ENCODE results near the gene CCDC34. TPM values are rescaled to one million over a fixed set of nuclear protein-coding genes. Genes with fewer than 3 reads are reported as not detected.

CCDC34 gene
- total RNA-seq, 1 donor from 2014 or later: 4.3 TPM

DNA sequence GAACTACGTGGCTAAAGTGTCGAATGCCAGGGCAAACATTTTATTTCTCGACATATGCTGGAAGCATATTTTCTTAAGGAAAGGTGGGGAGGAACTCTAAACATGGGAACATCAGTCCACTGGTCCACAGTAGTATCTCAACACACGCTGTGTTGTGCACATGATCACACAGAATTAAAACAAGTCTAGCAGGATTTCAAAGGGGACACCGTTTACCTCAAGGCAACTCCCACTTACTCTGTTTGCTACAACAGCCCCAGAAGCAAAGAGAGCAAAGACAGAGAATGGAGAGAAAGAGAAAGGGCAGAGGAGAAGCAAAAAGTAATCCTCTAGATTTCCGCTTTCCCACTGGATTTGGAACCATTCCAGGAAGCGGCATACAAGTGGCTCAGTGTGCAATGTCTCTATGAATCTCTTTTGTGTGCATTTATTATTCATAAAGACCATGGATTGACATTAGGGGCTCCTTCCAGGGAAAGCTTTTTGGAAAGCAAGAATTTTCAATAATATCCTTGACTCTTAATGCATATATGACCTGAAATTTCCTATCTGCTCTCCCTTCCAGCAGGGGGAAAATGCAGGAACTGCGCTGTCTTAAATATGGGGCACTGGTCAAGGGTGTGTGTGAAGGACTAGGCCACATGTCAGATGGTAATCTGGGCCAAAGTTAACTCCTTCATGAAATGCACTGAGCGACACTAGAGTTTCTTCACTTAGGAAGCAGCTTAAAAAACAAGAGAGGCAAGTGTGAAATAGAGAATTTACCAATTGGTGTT is 34.8 kb upstream of the CCDC34 start:
- Mint-ChIP-seq H3K27ac (ENCODE audit: unreplicated experiment) (peak overlapping the region; percentile 2), H3K4me3 (ENCODE audit: unreplicated experiment) (no peak overlapping the region), H3K4me1 (ENCODE audit: low read depth) (peaks cover 45% of the 10 kb centered on the region), H3K9me3 (ENCODE audit: low read depth) (no peaks in the 10 kb centered on the region), H3K36me3 (ENCODE audit: low read depth) (no peaks in the 10 kb centered on the region), H3K27me3 (ENCODE audit: low read depth) (no peaks in the 10 kb centered on the region)
- DNase-seq (ENCODE audit: low spot score): no peak
- TF ChIP-seq, protein P1, sequence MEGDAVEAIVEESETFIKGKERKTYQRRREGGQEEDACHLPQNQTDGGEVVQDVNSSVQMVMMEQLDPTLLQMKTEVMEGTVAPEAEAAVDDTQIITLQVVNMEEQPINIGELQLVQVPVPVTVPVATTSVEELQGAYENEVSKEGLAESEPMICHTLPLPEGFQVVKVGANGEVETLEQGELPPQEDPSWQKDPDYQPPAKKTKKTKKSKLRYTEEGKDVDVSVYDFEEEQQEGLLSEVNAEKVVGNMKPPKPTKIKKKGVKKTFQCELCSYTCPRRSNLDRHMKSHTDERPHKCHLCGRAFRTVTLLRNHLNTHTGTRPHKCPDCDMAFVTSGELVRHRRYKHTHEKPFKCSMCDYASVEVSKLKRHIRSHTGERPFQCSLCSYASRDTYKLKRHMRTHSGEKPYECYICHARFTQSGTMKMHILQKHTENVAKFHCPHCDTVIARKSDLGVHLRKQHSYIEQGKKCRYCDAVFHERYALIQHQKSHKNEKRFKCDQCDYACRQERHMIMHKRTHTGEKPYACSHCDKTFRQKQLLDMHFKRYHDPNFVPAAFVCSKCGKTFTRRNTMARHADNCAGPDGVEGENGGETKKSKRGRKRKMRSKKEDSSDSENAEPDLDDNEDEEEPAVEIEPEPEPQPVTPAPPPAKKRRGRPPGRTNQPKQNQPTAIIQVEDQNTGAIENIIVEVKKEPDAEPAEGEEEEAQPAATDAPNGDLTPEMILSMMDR (IDR thresholded peaks at IDR 0.05): no peak

DNA sequence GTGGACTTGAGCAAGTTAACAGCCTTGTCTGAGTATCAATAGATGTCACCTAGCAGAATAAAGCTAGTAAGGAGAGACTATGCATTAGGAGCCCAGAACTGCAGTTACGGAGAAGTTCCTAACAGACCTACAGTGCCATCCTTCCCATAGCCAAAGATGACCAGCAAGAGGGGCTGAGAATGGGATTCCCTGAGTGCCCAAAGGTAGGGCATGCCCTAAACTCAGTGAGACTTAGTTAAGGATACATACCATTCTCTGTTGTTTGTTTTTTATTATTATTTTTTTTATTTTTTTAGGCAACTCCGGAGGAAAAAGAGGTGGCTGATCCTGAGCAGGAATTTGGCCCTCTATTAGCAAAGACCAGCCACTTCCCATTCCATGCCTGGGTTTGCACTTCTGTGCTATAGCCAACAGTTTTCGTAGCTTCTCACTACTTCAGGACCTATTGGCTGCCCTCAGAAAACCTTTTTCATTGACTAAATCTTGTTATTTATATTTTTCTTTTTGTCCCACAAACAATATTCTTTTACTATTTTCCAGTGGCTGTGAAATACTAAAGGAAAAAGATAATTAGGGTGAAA is 33.3 kb upstream of the CCDC34 start:
- no peaks in the 10 kb centered on the region for H3K27me3 Mint-ChIP-seq (ENCODE audit: low read depth)
- no peak overlapping the region for H3K4me3 Mint-ChIP-seq (ENCODE audit: unreplicated experiment)
- TF ChIP-seq, protein P1 (IDR thresholded peaks at IDR 0.05): no peak
- H3K27ac Mint-ChIP-seq (ENCODE audit: unreplicated experiment): peak overlapping the region; percentile 28
- DNase-seq (ENCODE audit: low spot score): no peak
- peaks cover 58% of the 10 kb centered on the region for H3K4me1 Mint-ChIP-seq (ENCODE audit: low read depth)
- H3K9me3 Mint-ChIP-seq (ENCODE audit: low read depth): no peaks in the 10 kb centered on the region
- H3K36me3 Mint-ChIP-seq (ENCODE audit: low read depth): no peaks in the 10 kb centered on the region

DNA sequence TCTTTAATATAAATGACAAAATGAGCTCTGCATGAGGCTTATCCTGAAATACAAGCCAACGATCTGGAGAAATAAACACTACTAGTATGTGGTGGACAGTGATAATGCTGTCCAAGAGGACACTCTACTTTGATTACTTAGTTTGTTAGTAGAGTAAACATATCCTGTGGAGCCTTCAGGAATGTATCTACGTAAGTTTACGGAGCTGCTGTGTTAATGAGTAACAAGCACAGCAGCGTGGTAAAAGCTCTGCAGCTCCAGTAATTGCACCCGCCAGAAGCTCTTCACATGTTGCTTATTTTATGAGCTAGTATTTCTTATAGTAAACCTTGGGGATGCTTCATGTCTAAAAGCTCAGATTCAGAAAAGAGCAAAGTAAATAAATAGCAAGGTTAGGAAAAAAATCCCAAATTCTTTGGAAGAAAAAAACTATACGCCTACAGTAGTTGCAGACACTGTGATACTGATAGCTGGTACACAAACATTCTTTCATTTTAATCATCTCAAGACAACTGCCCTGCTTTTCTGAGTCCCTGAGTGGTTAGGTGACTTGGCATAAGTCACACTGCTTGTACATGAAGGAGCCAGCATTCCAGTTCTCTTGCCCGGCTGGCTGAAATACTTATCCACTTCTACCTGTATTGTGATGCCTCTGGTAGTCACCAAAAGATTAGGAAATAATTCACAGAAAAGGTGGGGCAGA is 32.7 kb upstream of the CCDC34 start:
- Mint-ChIP-seq H3K4me3 (ENCODE audit: unreplicated experiment) (no peak overlapping the region), H3K4me1 (ENCODE audit: low read depth) (peaks cover 64% of the 10 kb centered on the region), H3K27ac (ENCODE audit: unreplicated experiment) (peak overlapping the region; percentile 28), H3K27me3 (ENCODE audit: low read depth) (no peaks in the 10 kb centered on the region), H3K9me3 (ENCODE audit: low read depth) (no peaks in the 10 kb centered on the region), H3K36me3 (ENCODE audit: low read depth) (no peaks in the 10 kb centered on the region)
- TF ChIP-seq, protein P1 (IDR thresholded peaks at IDR 0.05): no peak
- DNase-seq (ENCODE audit: low spot score): no peak

DNA sequence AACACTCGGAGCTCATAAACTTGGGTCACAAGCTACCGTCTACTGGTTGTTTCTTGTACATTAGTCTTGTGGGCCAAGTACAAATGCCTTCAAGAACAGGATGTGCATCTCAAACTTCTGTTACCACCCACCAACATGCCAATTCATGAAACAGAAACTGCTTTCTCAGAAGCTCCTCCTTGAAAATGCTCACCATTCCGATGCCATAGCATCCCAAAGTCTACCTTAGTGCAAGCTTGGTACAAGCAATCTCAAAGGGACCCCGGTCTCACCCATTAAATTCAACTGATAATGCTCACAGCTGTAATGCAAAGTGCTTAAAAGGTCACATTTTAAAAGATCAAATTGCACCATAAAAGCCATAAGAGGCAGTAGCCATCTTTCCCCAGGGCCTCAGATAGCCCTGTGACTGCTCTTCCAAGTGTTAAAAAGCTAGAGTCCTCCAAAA is 31.8 kb upstream of the CCDC34 start:
- DNase-seq (ENCODE audit: low spot score): no peak
- H3K4me3 Mint-ChIP-seq (ENCODE audit: unreplicated experiment): no peak overlapping the region
- H3K27ac Mint-ChIP-seq (ENCODE audit: unreplicated experiment): no peak overlapping the region
- peaks cover 68% of the 10 kb centered on the region for H3K4me1 Mint-ChIP-seq (ENCODE audit: low read depth)
- no peaks in the 10 kb centered on the region for H3K36me3 Mint-ChIP-seq (ENCODE audit: low read depth)
- no peaks in the 10 kb centered on the region for H3K9me3 Mint-ChIP-seq (ENCODE audit: low read depth)
- H3K27me3 Mint-ChIP-seq (ENCODE audit: low read depth): no peaks in the 10 kb centered on the region
- TF ChIP-seq, protein P1 (IDR thresholded peaks at IDR 0.05): no peak
